PC-3 (cell line): Measurements from ENCODE around the gene CD180.

Experiments used
- EZH2 ChIP-seq: fragments of 300-600 bp; sonication (generic); IDR thresholded peaks from one replicate; pipeline ENCODE4 v1.6.1; 2017; ENCODE audit warnings: antibody characterized with exemption, mild to moderate bottlenecking, low read length; ENCODE audit not compliant: unreplicated experiment
- EZH2phosphoT487 ChIP-seq: fragments of 300-600 bp; sonication (generic); IDR thresholded peaks from 2 replicates; pipeline ENCODE4 v1.6.1; 2018; ENCODE audit warnings: mild to moderate bottlenecking, antibody characterized with exemption, low read length, borderline replicate concordance
- TF ChIP-seq, protein P1 (sequence below): fragments of 300-600 bp; sonication (generic); conservative IDR thresholded peaks from 2 replicates; pipeline ENCODE4 v1.5.1; 2017; ENCODE audit warnings: antibody characterized with exemption, low read depth, mild to moderate bottlenecking, low read length

DNA sequence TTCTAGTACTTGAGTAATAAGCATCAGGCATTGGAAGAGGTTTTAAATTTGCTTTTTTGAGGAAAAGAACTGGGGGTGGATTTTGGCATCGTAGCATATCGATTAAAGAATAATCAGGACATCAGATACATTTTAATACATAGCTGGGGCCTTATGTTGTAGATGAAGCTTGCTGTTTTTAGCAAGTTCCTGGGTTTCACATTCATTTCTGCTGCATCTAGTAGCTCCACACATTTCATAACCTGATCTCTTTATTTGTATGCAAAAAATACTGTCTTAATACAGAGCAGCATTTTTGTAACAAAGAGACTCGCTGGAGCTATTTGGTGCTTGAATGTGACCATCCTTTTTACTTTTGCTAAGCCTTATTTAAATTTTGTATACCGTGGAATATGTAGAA, 28.5 kb downstream of the CD180 start:
- TF ChIP-seq, protein P1, sequence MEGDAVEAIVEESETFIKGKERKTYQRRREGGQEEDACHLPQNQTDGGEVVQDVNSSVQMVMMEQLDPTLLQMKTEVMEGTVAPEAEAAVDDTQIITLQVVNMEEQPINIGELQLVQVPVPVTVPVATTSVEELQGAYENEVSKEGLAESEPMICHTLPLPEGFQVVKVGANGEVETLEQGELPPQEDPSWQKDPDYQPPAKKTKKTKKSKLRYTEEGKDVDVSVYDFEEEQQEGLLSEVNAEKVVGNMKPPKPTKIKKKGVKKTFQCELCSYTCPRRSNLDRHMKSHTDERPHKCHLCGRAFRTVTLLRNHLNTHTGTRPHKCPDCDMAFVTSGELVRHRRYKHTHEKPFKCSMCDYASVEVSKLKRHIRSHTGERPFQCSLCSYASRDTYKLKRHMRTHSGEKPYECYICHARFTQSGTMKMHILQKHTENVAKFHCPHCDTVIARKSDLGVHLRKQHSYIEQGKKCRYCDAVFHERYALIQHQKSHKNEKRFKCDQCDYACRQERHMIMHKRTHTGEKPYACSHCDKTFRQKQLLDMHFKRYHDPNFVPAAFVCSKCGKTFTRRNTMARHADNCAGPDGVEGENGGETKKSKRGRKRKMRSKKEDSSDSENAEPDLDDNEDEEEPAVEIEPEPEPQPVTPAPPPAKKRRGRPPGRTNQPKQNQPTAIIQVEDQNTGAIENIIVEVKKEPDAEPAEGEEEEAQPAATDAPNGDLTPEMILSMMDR, result no peak
- TF ChIP-seq EZH2, result no peak
- no peak for TF ChIP-seq EZH2phosphoT487
